Activated CD4-positive, alpha-beta T cell treated with anti-CD3 and anti-CD28 coated beads, Interleukin-2, amount 10 ng/mL, durations not matched to agents 24 days and 14 days (primary cell): ENCODE results near the gene GUCY2C. TPM values are rescaled to one million over a fixed set of nuclear protein-coding genes. Genes with fewer than 3 reads are reported as not detected.

Experiments used
- DNase-seq: peaks from one replicate; pipeline ENCODE4 v3.0.0; 2022
- H3K27ac Mint-ChIP-seq: one replicate; pipeline ENCODE4 v1.8.0; 2022; ENCODE audit warnings: mild to moderate bottlenecking, mixed read lengths
- H3K27me3 Mint-ChIP-seq: one replicate; pipeline ENCODE4 v1.8.0; 2022; ENCODE audit warnings: mixed read lengths
- H3K36me3 Mint-ChIP-seq: one replicate; pipeline ENCODE4 v1.8.0; 2022; ENCODE audit warnings: low read depth, mild to moderate bottlenecking, mixed read lengths
- H3K4me1 Mint-ChIP-seq: one replicate; pipeline ENCODE4 v1.8.0; 2021; ENCODE audit warnings: mixed read lengths
- H3K4me3 Mint-ChIP-seq: one replicate; pipeline ENCODE4 v1.8.0; 2022; ENCODE audit warnings: mild to moderate bottlenecking, moderate library complexity, mixed read lengths
- H3K9me3 Mint-ChIP-seq: one replicate; pipeline ENCODE4 v1.8.0; 2021; ENCODE audit warnings: mixed read lengths
- intact Hi-C: fragments of 100-400 bp; cut with micrococcal nuclease; formaldehyde crosslinking; loops from one replicate; pipeline ENCODE4 v1.15.1; 2023
- total RNA-seq: library from RNA; stranded (reverse); gene quantifications from 2 replicates; pipeline ENCODE4 v1.2.3, GENCODE V29; 2022

The GUCY2C gene
- total RNA-seq, 1 donor from 2014 or later: not detected

DNA sequence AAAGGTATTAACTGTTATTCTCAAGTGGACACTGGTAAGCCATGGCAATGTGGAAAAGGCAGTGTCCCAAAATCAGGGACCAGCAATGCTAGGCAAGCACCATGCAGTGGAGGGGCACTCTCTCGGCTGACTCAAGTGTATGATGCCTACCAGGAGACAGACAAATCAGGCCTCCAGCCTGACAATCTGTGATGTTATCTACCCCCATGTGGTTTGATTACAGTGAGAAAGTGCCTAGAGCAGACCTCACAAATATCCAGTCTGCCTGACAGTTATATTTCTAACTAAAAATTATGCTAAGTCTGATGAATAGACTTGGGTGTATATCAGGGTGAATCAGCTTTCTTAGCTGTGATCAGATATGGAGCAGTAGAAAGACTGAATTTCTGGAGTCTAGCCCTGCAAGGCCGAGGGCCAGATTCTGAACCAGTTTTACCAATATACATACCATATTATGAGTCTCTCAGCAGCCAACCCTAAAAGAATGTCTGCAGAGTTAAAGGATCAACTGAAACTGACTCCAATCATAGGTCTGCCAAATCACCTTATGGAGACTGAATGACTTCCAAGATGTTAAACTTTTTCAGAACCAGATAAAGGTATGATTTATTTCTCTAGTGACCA lies 132.0 kb downstream of the GUCY2C start:
- peaks cover 31% of the 10 kb centered on the region for H3K27me3 Mint-ChIP-seq
- H3K4me1 Mint-ChIP-seq: peaks cover 4% of the 10 kb centered on the region
- no peak overlapping the region for H3K4me3 Mint-ChIP-seq
- no peak for DNase-seq
- no peaks in the 10 kb centered on the region for H3K9me3 Mint-ChIP-seq
- intact Hi-C loops: no loop called here
- H3K27ac Mint-ChIP-seq: no peak overlapping the region
- H3K36me3 Mint-ChIP-seq: no peaks in the 10 kb centered on the region

GRCh38 chr12:14563046-14563445 lies 133.4 kb downstream of the GUCY2C start:
- Mint-ChIP-seq H3K4me1 (peaks cover 4% of the 10 kb centered on the region), H3K4me3 (no peak overlapping the region), H3K36me3 (no peaks in the 10 kb centered on the region), H3K9me3 (peaks cover 5% of the 10 kb centered on the region), H3K27ac (no peak overlapping the region), H3K27me3 (peaks cover 21% of the 10 kb centered on the region)
- intact Hi-C loops: no loop called here
- DNase-seq: no peak

Other genes with a start within 250 kb of the GUCY2C start
- gene PLBD1, start 128.7 kb downstream of the GUCY2C start, total RNA-seq: not detected in 2 replicates
- 136 and 138 TPM in 2 replicates for gene WBP11, start 106.9 kb upstream of the GUCY2C start, total RNA-seq
- gene C12orf60, start 107.1 kb upstream of the GUCY2C start, total RNA-seq: 2.2 and 3.0 TPM in 2 replicates
- not detected in 2 replicates for gene SMCO3, start 117.6 kb upstream of the GUCY2C start, total RNA-seq
- gene ART4, start 146.9 kb upstream of the GUCY2C start, total RNA-seq: not detected in 2 replicates
- not detected in 2 replicates for gene MGP, start 189.3 kb upstream of the GUCY2C start, total RNA-seq
- gene ERP27, start 241.9 kb upstream of the GUCY2C start, total RNA-seq: 1.5 and 1.8 TPM in 2 replicates